GM18511 (cell line): ENCODE measurements around the gene TBC1D3E.
"Not testable (repeated sequence)": the region's sequence is repeated elsewhere in the genome, so short reads cannot be mapped to it uniquely, and the experiment has no call there.

Experiments used
- ATAC-seq: cut with Tn5 transposase; IDR thresholded peaks from one replicate; pipeline ENCODE4 v1.9.1; 2021; ENCODE audit warnings: mild to moderate bottlenecking, moderate library complexity; ENCODE audit not compliant: unreplicated experiment

TBC1D3E gene

GRCh38 chr17:38127651-38128050 lies at the start of gene TBC1D3E:
TBC1D3E (plus strand) TSS chr17:38127951; CDS start chr17:38129496, 1,545 bp downstream.
- ATAC-seq: not testable (repeated sequence)

GRCh38 chr17:38087344-38087743 lies 40.4 kb upstream of the TBC1D3E start:
- ATAC-seq: not testable (repeated sequence)

GRCh38 chr17:38088120-38088519 lies 39.6 kb upstream of the TBC1D3E start:
- not testable (repeated sequence) for ATAC-seq

- ATAC-seq: not testable (repeated sequence)
These were observed 33.6 kb upstream of the TBC1D3E start for GRCh38 chr17:38094059-38094694.

GRCh38 chr17:38099262-38099661 lies 28.5 kb upstream of the TBC1D3E start:
- not testable (repeated sequence) for ATAC-seq

GRCh38 chr17:38119829-38120228 lies 7.9 kb upstream of the TBC1D3E start:
- not testable (repeated sequence) for ATAC-seq

- not testable (repeated sequence) for ATAC-seq
These were observed 7.1 kb downstream of the TBC1D3E start for GRCh38 chr17:38134860-38135259.
